Glutamatergic neuron (in vitro differentiated cells): ENCODE measurements around the gene CFAP65. TPM values are rescaled to one million over a fixed set of nuclear protein-coding genes. Genes with fewer than 3 reads are reported as not detected.

Source experiments
- DNase-seq: peaks from one replicate; pipeline ENCODE4 v3.0.0; 2022
- H3K27ac Mint-ChIP-seq: one replicate; pipeline ENCODE4 v1.8.0; 2020; ENCODE audit warnings: mild to moderate bottlenecking, mixed read lengths, inconsistent platforms; ENCODE audit not compliant: unreplicated experiment
- H3K27me3 Mint-ChIP-seq: one replicate; pipeline ENCODE4 v1.8.0; 2020; ENCODE audit warnings: mild to moderate bottlenecking, moderate library complexity, mixed read lengths, inconsistent platforms; ENCODE audit not compliant: unreplicated experiment
- H3K36me3 Mint-ChIP-seq: one replicate; pipeline ENCODE4 v1.8.0; 2020; ENCODE audit warnings: mild to moderate bottlenecking, mixed read lengths, inconsistent platforms; ENCODE audit not compliant: unreplicated experiment
- H3K4me1 Mint-ChIP-seq: one replicate; pipeline ENCODE4 v1.8.0; 2020; ENCODE audit warnings: mild to moderate bottlenecking, low read depth, mixed read lengths, inconsistent platforms; ENCODE audit not compliant: unreplicated experiment
- H3K4me3 Mint-ChIP-seq: one replicate; pipeline ENCODE4 v1.8.0; 2020; ENCODE audit warnings: mild to moderate bottlenecking, mixed read lengths, inconsistent platforms; ENCODE audit not compliant: unreplicated experiment
- H3K9me3 Mint-ChIP-seq: one replicate; pipeline ENCODE4 v1.8.0; 2020; ENCODE audit warnings: mild to moderate bottlenecking, moderate library complexity, mixed read lengths, inconsistent platforms; ENCODE audit not compliant: unreplicated experiment
- total RNA-seq: library from RNA; stranded (reverse); fragmentation: NEBNext Ultra II Directional; extraction: Animal tissue kit (Norgen Biotek cat#: 25700); gene quantifications from one replicate; pipeline ENCODE4 v1.2.1, GENCODE V29; 2021; ENCODE audit not compliant: unreplicated experiment
- TF ChIP-seq, protein P1 (sequence below): fragments of 200-600 bp; sonication (generic); IDR thresholded peaks from one replicate; pipeline ENCODE4 v1.5.0; 2021; ENCODE audit not compliant: partially characterized antibody, unreplicated experiment

The CFAP65 gene
- total RNA-seq, 1 donor from 2014 or later = 1.1 TPM

- Mint-ChIP-seq H3K36me3 (peaks cover 7% of the 10 kb centered on the region), H3K9me3 (no peaks in the 10 kb centered on the region), H3K27ac (no peak overlapping the region), H3K4me3 (peak overlapping the region; percentile 16), H3K4me1 (no peaks in the 10 kb centered on the region), H3K27me3 (peaks cover 25% of the 10 kb centered on the region)
- peak; percentile 34 for DNase-seq
- TF ChIP-seq, protein P1, sequence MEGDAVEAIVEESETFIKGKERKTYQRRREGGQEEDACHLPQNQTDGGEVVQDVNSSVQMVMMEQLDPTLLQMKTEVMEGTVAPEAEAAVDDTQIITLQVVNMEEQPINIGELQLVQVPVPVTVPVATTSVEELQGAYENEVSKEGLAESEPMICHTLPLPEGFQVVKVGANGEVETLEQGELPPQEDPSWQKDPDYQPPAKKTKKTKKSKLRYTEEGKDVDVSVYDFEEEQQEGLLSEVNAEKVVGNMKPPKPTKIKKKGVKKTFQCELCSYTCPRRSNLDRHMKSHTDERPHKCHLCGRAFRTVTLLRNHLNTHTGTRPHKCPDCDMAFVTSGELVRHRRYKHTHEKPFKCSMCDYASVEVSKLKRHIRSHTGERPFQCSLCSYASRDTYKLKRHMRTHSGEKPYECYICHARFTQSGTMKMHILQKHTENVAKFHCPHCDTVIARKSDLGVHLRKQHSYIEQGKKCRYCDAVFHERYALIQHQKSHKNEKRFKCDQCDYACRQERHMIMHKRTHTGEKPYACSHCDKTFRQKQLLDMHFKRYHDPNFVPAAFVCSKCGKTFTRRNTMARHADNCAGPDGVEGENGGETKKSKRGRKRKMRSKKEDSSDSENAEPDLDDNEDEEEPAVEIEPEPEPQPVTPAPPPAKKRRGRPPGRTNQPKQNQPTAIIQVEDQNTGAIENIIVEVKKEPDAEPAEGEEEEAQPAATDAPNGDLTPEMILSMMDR = no peak
Measured at GRCh38 chr2:219059725-219060682, 18.7 kb upstream of the CFAP65 start.

DNA sequence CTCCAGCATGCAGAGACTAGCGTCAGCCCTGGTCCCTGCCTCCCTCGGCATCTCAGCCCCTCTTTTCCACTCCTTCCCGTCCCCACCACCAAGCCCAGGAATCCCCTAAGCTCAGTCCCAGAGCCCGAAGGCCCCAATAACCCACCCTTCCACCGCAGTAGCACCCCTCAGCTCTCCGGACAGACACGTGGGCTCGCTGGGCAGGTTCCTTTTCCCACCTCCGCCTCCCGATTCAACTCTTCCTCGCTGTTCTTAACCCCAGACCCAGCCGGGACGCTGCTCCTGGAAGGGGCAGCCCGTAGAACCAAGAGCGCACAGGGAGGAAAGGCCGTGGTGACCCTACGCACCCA lies 18.0 kb upstream of the CFAP65 start:
- no peak for DNase-seq
- TF ChIP-seq, protein P1 = no peak
- Mint-ChIP-seq H3K27ac (no peak overlapping the region), H3K36me3 (peaks cover under 1% of the 10 kb centered on the region), H3K27me3 (peaks cover 25% of the 10 kb centered on the region), H3K9me3 (no peaks in the 10 kb centered on the region), H3K4me3 (no peak overlapping the region), H3K4me1 (no peaks in the 10 kb centered on the region)

DNA sequence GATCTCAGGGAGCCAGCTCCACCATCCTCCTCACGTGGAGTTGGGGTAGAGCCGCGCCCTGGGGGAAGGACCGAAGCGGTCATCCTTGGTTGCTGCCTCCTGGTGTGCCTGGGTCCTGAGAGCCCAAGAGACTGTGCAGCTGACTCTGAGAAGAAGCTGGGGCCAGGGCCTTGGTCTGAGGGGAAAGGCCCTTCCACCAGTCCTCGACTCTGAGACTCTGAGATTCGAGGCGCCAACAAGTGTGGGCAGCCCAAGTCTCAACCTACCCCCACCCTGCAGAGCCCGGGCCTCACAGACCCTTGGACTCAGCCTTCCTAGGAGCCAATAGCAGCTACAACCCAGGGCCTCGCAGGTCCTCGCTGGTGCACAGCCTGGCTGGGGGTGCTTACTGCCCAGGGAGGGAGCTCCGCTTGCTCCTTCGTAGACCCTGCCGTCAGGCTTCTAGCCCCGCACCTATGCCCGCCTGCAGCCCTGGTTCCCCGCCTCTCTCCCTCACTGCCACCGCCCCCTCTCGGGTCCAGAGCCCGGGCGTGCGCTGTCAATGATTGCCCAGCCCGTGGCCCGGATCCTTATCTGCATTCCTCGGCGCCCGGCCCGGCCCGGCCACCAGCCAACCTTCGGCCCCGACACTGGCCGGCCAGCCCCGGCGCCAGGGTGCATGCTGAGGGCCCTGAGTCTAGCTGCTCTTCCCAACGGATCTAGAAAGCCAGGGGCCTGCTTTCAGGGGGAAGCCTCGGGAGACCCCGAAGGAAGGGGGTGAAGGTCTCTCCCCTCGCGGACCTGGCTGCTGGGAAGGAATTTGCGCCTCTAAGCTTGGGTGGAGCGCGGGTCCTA lies 17.4 kb upstream of the CFAP65 start:
- no peaks in the 10 kb centered on the region for H3K36me3 Mint-ChIP-seq
- H3K4me3 Mint-ChIP-seq = no peak overlapping the region
- TF ChIP-seq, protein P1 = no peak
- H3K9me3 Mint-ChIP-seq = peaks cover 1% of the 10 kb centered on the region
- DNase-seq = peak; percentile 31
- H3K27me3 Mint-ChIP-seq = peaks cover 27% of the 10 kb centered on the region
- H3K27ac Mint-ChIP-seq = no peak overlapping the region
- no peaks in the 10 kb centered on the region for H3K4me1 Mint-ChIP-seq

DNA sequence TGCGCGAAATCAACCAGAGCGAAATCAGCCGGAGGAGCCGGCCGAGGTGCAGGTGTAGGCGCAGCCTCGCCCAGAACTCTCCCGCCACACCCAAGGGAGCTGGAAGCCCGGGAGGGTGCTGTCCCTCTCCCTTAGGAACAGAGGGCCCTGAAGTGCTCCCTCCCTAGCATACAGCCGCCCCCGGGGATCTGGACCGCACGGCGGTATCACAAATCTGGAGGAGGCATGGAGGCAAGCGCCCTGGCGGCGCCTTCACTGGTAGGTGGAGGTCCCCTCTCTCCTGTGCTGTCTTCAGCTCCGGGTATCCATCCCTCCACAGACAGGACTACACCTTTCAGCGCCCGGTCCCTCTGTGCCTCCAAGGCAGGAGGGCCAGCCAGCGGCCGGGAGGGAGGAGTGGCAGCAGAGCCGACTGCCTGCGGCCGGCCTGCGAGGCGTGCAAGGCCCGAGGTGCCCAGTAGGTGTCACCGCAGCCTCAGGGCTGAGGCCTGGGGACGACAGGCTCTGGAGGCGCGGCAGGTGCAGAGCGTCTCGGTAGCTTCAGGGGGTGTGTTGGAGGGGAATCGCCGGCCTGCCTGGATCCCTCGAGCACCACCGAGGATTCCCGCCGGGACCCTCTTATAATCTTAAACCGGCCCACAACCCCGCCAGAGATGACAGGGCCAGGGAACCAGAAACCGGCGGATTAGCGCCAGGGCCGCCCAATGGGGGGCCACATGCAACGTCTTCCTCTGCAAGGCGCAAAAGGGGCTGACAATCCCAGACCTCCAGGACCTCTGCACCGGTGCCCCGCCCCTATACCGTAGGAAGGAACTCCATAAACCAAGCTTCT lies 16.6 kb upstream of the CFAP65 start:
- Mint-ChIP-seq H3K4me3 (no peak overlapping the region), H3K9me3 (peaks cover 1% of the 10 kb centered on the region), H3K36me3 (no peaks in the 10 kb centered on the region), H3K27ac (no peak overlapping the region), H3K4me1 (no peaks in the 10 kb centered on the region), H3K27me3 (peaks cover 25% of the 10 kb centered on the region)
- DNase-seq = peak; percentile 88
- TF ChIP-seq, protein P1 = peak; percentile 80
